Measurements from ENCODE around the gene FSTL3. TPM values are rescaled to one million over a fixed set of nuclear protein-coding genes. Genes with fewer than 3 reads are reported as not detected.

FSTL3 gene
- total and polyA plus RNA-seq, 2 of the 8 experiments (the other 6 are each of a cell fraction or from before 2014, with no cell fraction given), result 8.1 to 11.8 TPM

- Histone ChIP-seq H2BK20ac (ENCODE audit: low read length) (no peak overlapping the region), H3K23me2 (ENCODE audit: low read depth, low read length) (peaks cover 6% of the 10 kb centered on the region; the same call in 1 of the 2 replicates), H3K9me3 (ENCODE audit: insufficient read depth in 2 of 2, low read depth in 1 of 2, low read length in 1 of 2) (no peaks in the 10 kb centered on the region), H3K36me3 (ENCODE audit: control insufficient read depth in 2 of 4, insufficient read depth in 4 of 4, low read length in 3 of 4) (no peaks in the 10 kb centered on the region), H3K14ac (ENCODE audit: insufficient read length) (no peak overlapping the region), H3K9ac (replicated peaks in 1 of 4; ENCODE audit: extremely low read depth in 1 of 4, low read depth in 3 of 4, low read length in 3 of 4) (no peak overlapping the region), H4K5ac (ENCODE audit: insufficient read length, low read depth, low read length) (no peak overlapping the region), H3K4ac (replicated peaks; ENCODE audit: insufficient read length, low read depth, low read length) (no peak overlapping the region), H3K18ac (ENCODE audit: extremely low read depth, low read length) (no peak overlapping the region), H3K23ac (ENCODE audit: insufficient read length) (no peak overlapping the region), H3K27ac (ENCODE audit: low read depth, low read length) (no peak overlapping the region), H3K56ac (replicated peaks; ENCODE audit: insufficient read length, low read depth, low read length) (no peak overlapping the region), H4K20me1 (replicated peaks in 1 of 2; ENCODE audit: control insufficient read depth in 1 of 2, insufficient read depth in 2 of 2, low read length in 2 of 2) (peaks cover 0 to 7% of the 10 kb centered on the region in 2 experiments), H3K4me3 (ENCODE audit: extremely low read depth in 1 of 4, insufficient read depth in 2 of 4, low read depth in 3 of 4, low read length in 4 of 4) (peak overlapping the region in 1 of 4 experiments; percentile 15; a peak in 1 of 8 replicates), H2BK120ac (replicated peaks; ENCODE audit: low read depth, low read length) (no peak overlapping the region), H2AFZ (ENCODE audit: low read length) (no peak overlapping the region), H4K91ac (replicated peaks; ENCODE audit: insufficient read length, low read length) (no peak overlapping the region), H2AK5ac (ENCODE audit: low read depth, low read length) (no peak overlapping the region), H3K79me2 (ENCODE audit: control insufficient read depth in 1 of 2, insufficient read depth in 2 of 2, low read length in 2 of 2) (no peaks in the 10 kb centered on the region), H3K4me2 (ENCODE audit: insufficient read depth in 1 of 2, low read depth in 2 of 2, low read length in 2 of 2) (peak overlapping the region; percentile 24 to 42; a peak in 2 of 4 replicates), H4K8ac (ENCODE audit: extremely low read depth, insufficient read depth, low read length) (no peak overlapping the region), H3K27me3 (replicated peaks in 1 of 4; ENCODE audit: control insufficient read depth in 3 of 4, extremely low read depth in 1 of 4, insufficient read depth in 3 of 4, low read length in 3 of 4) (peaks cover 0 to 22% (median 10%) of the 10 kb centered on the region in 4 experiments; a peak in 5 of 7 replicates), H2BK5ac (ENCODE audit: low read depth, low read length) (no peak overlapping the region), H2BK15ac (ENCODE audit: low read length) (no peak overlapping the region), H2BK12ac (ENCODE audit: low read depth, low read length) (no peak overlapping the region), H3K4me1 (replicated peaks in 1 of 4; ENCODE audit: control insufficient read depth in 3 of 4, insufficient read depth in 4 of 4, low read length in 3 of 4) (peaks cover 0 to 10% (median 1%) of the 10 kb centered on the region in 4 experiments; a peak in 4 of 7 replicates), H3K79me1 (ENCODE audit: low read depth, low read length) (0 out of 2 replicates have a peak, but pooled peaks cover 3% of the 10 kb centered on the region)
- DNase-seq (ENCODE audit: low read depth in 1 of 2, low spot score in 2 of 2) (no peak), FAIRE-seq (no peak)
- WGBS, 2 experiments (ENCODE audit: extremely low coverage in 1 of 2, insufficient coverage in 1 of 2, insufficient read length in 1 of 2, insufficient replicate concordance in 2 of 2, low coverage in 1 of 2, low lambda C conversion rate in 2 of 2, missing lambda C conversion rate in 1 of 2), result 73% methylated on average over 8 of the region's 31 CpGs; no CpG with 5 or more reads in 1 of the 2 experiments
- ChIA-PET POLR2A (ENCODE audit: partially characterized antibody) (interaction anchor here (0.8 to 1.5 kb wide), 5 partner anchors 13 to 92 kb away, joined by 3 to 10 read pairs (median 3); partner anchors contain the start of genes PALM and RNF126), CTCF (ENCODE audit: partially characterized antibody) (interaction anchor here (0.6 to 1.3 kb wide), 6 partner anchors 27 to 1483 kb away, joined by 3 to 5 read pairs (median 3); no protein-coding TSS in a partner anchor)
- TF ChIP-seq BACH1 (IDR thresholded peaks at IDR 0.05; ENCODE audit: low read length), result no peak
- TF ChIP-seq ASH2L (IDR thresholded peaks at IDR 0.05; ENCODE audit: low read length), result no peak
- TF ChIP-seq CREB1 (IDR thresholded peaks at IDR 0.05), result no peak
- TF ChIP-seq RXRA (IDR thresholded peaks at IDR 0.05; ENCODE audit: insufficient read depth, low read depth, low read length), result no peak
- TF ChIP-seq GABPA (IDR thresholded peaks at IDR 0.05; ENCODE audit: borderline replicate concordance, insufficient read depth, low read length), result no peak
- no peak for TF ChIP-seq FOSL1 (IDR thresholded peaks at IDR 0.05; ENCODE audit: insufficient read depth, low read depth, low read length)
- no peak for TF ChIP-seq YY1 (IDR thresholded peaks at IDR 0.05; ENCODE audit: low read depth, low read length)
- TF ChIP-seq USF2 (IDR thresholded peaks at IDR 0.05; ENCODE audit: low read length), result no peak
- TF ChIP-seq CBX5 (IDR thresholded peaks at IDR 0.05; ENCODE audit: low read depth, low read length), result no peak
- no peak for TF ChIP-seq KDM4A (IDR thresholded peaks at IDR 0.05; ENCODE audit: low read depth, low read length, severe bottlenecking)
Observed at GRCh38 chr19:676007-676338, 219 bp upstream of the FSTL3 start.
